Nephron (organoid): ENCODE results near the gene NDUFB3.

Experiments
- H3K27ac Mint-ChIP-seq, 3 experiments: 2 replicates each; pipeline ENCODE4 v1.8.0; 2020; ENCODE audit warnings: mixed read lengths in 3 of 3, mild to moderate bottlenecking in 2 of 3, moderate library complexity in 1 of 3
- H3K27me3 Mint-ChIP-seq: 2 replicates; pipeline ENCODE4 v1.8.0; 2021; ENCODE audit warnings: low read depth, mild to moderate bottlenecking, moderate library complexity, mixed read lengths
- H3K36me3 Mint-ChIP-seq: 2 replicates; pipeline ENCODE4 v1.8.0; 2020; ENCODE audit warnings: low read depth, mixed read lengths
- H3K4me1 Mint-ChIP-seq: 2 replicates; pipeline ENCODE4 v1.8.0; 2020; ENCODE audit warnings: mixed read lengths
- H3K4me3 Mint-ChIP-seq, 3 experiments: 2 replicates each; pipeline ENCODE4 v1.8.0; 2020; ENCODE audit warnings: mild to moderate bottlenecking in 3 of 3, mixed read lengths in 3 of 3, moderate library complexity in 2 of 3
- H3K9me3 Mint-ChIP-seq: 2 replicates; pipeline ENCODE4 v1.8.0; 2020; ENCODE audit warnings: mixed read lengths
- TF ChIP-seq, protein P1 (sequence below), 3 experiments: fragments of 200-600 bp; sonication (generic); IDR thresholded peaks; one replicate each; pipeline ENCODE4 v1.5.0; 2021; ENCODE audit warnings: antibody characterized with exemption in 3 of 3; ENCODE audit not compliant: unreplicated experiment in 3 of 3

Gene NDUFB3

DNA sequence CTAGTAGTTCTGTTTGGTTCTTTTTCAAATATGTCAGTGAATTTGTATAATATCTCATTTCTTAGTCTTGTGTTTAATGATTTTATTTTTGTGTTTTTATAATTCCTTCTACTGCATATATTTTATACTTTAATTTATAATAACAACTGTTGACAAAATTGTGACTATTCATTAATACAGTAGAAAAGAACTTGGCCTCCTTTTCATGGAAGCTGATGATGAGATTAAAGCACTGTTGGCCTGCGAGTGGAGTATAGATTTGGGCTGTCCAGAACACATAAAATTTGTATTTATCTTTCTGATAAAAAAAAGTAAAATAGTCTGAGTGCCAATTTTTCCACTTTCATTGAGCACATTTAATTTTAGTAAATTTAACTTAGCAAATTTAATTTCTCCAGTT is 56.2 kb downstream of the NDUFB3 start:
- Mint-ChIP-seq H3K36me3 (peaks cover 2% of the 10 kb centered on the region), H3K27me3 (peaks cover 12% of the 10 kb centered on the region), H3K4me1 (peaks cover 25% of the 10 kb centered on the region), H3K9me3 (no peaks in the 10 kb centered on the region), H3K4me3 (no peak overlapping the region), H3K27ac (peak overlapping the region in 1 of 3 experiments; percentile 13)
- TF ChIP-seq, protein P1, sequence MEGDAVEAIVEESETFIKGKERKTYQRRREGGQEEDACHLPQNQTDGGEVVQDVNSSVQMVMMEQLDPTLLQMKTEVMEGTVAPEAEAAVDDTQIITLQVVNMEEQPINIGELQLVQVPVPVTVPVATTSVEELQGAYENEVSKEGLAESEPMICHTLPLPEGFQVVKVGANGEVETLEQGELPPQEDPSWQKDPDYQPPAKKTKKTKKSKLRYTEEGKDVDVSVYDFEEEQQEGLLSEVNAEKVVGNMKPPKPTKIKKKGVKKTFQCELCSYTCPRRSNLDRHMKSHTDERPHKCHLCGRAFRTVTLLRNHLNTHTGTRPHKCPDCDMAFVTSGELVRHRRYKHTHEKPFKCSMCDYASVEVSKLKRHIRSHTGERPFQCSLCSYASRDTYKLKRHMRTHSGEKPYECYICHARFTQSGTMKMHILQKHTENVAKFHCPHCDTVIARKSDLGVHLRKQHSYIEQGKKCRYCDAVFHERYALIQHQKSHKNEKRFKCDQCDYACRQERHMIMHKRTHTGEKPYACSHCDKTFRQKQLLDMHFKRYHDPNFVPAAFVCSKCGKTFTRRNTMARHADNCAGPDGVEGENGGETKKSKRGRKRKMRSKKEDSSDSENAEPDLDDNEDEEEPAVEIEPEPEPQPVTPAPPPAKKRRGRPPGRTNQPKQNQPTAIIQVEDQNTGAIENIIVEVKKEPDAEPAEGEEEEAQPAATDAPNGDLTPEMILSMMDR (IDR thresholded peaks at IDR 0.05; ENCODE audit: unreplicated experiment in 3 of 3) = no peak

DNA sequence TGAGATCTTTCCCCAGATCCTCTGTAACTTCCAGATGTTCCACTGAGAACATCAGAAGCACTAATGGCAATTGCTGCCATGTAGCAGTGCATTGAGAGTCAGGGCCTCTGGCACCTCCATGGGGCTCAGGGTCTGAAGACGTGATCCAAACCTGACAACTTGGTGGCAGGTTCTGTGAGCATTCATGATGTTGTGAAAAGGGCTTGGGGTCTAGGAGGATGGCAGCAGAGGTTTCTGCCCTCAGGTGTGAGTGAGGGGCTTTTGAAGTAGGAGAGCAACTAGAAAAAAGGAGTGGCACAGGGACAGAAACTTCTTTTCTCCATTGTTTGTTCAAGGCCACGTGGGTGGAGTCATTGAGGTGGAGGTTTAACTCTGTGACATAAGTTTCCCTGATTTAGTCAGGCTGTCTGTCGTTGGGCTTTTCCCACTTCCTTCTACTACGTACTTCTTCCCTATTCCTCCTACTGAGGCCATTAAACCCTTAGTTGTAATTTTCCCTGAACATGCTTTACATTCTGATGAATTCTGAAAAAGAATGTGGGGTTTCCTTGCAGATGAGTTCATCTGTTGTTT is 57.2 kb downstream of the NDUFB3 start:
- H3K36me3 Mint-ChIP-seq = peaks cover 6% of the 10 kb centered on the region
- no peak overlapping the region for H3K4me3 Mint-ChIP-seq
- TF ChIP-seq, protein P1 (IDR thresholded peaks at IDR 0.05; ENCODE audit: unreplicated experiment in 3 of 3) = no peak
- H3K9me3 Mint-ChIP-seq = no peaks in the 10 kb centered on the region
- peaks cover 12% of the 10 kb centered on the region for H3K27me3 Mint-ChIP-seq
- peaks cover 25% of the 10 kb centered on the region for H3K4me1 Mint-ChIP-seq
- H3K27ac Mint-ChIP-seq = peak overlapping the region; percentile 3 to 50 (median 20)

GRCh38 chr2:201130524-201131186 is 58.9 kb downstream of the NDUFB3 start:
- Mint-ChIP-seq H3K36me3 (peaks cover 6% of the 10 kb centered on the region), H3K4me3 (no peak overlapping the region), H3K9me3 (no peaks in the 10 kb centered on the region), H3K4me1 (peaks cover 18% of the 10 kb centered on the region), H3K27me3 (peaks cover 6% of the 10 kb centered on the region), H3K27ac (no peak overlapping the region)
- TF ChIP-seq, protein P1 (IDR thresholded peaks at IDR 0.05; ENCODE audit: unreplicated experiment in 3 of 3) = no peak

DNA sequence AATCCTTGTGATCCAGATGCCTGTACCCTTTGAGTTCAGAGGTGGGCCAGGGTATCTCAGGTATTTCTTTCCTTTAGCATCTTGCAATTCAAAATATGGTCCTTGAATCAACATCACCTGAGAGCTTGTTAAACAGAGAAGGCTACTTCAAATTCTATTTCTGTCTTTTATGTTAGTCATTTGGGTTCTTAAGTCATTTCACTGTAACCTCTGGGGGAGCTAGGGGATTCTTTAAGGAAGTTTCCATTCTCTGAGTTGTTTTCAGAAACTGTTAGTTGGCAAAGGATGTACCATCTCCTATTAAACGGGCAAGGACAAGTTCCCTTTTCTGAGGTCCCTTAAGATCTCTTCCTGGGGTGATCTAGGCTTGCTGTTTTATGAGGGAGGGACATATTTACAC is 60.7 kb downstream of the NDUFB3 start:
- peaks cover 11% of the 10 kb centered on the region for H3K36me3 Mint-ChIP-seq
- no peak overlapping the region for H3K4me3 Mint-ChIP-seq
- peaks cover 2% of the 10 kb centered on the region for H3K4me1 Mint-ChIP-seq
- peaks cover 2% of the 10 kb centered on the region for H3K27me3 Mint-ChIP-seq
- TF ChIP-seq, protein P1 (IDR thresholded peaks at IDR 0.05; ENCODE audit: unreplicated experiment in 3 of 3) = no peak
- no peaks in the 10 kb centered on the region for H3K9me3 Mint-ChIP-seq
- no peak overlapping the region for H3K27ac Mint-ChIP-seq
